ENCODE measurements around the gene RBP5. TPM values are rescaled to one million over a fixed set of nuclear protein-coding genes. Genes with fewer than 3 reads are reported as not detected.
A peak's percentile ranks its signal among the peaks of the same experiment; 100 is the strongest.

Gene RBP5
- total and polyA plus RNA-seq, 9 of the 15 experiments (the other 6 are each of a cell fraction or from before 2014, with no cell fraction given): 8.6 to 22.5 (median 11.4) TPM

DNA sequence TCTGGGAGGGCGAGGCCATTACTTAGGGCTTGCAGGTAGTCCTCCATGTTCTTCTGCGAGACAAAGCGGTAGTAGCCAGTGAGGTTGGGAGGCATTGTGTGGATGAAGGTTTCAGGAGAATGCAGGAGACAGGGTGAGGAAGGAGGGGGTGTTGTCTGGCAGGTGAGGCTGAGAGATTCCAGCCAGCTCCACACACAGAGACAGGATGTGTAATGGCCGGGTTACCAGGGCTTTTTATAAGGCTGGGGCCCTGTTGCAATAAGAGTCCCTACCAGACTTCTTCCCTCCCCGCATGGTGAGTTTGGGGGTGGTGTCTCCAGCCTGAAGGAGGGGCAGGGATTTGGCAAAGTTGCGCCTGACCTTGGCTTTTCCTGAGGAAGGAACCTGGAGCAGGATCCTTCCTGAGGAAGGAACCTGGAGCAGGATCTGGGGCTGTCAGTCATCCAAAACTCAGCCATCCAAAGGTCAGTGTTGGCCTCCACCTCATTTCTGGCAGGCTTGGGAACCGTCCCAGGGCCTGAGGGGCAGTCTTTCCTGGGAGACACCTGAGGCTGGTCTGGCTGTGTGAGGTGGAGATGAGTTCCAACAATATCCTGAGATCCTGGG, at the start of gene RBP5 (continued):
- TF ChIP-seq ZBTB7A (IDR thresholded peaks at IDR 0.05; ENCODE audit: borderline replicate concordance, control insufficient read depth, low read depth, low read length) (0 out of 2 replicates have a peak, but pooled peaks have one; percentile 34), TEAD4 (IDR thresholded peaks at IDR 0.05; ENCODE audit: low read length) (0 out of 2 replicates have a peak, but pooled peaks have one; percentile 8), TEAD4 (CRISPR knock-in tag; IDR thresholded peaks at IDR 0.05; ENCODE audit: borderline replicate concordance) (no peak), HSF4 (CRISPR knock-in tag; IDR thresholded peaks at IDR 0.05; ENCODE audit: borderline replicate concordance) (no peak), UBTF (IDR thresholded peaks at IDR 0.05; ENCODE audit: borderline replicate concordance in 1 of 2, low read depth in 2 of 2, low read length in 2 of 2) (peak in 1 of 2 experiments; percentile 60; a peak in 1 of 4 replicates), MCM5 (IDR thresholded peaks at IDR 0.05; ENCODE audit: low read depth) (no peak), CHD4 (IDR thresholded peaks at IDR 0.05; ENCODE audit: insufficient read depth, insufficient replicate concordance, low read depth, low read length, poor library complexity, severe bottlenecking) (no peak), NFIC (IDR thresholded peaks at IDR 0.05) (peak; percentile 41), MLLT1 (IDR thresholded peaks at IDR 0.05) (0 out of 4 replicates have a peak, but pooled peaks have one; percentile 14 to 15)
- TF ChIP-seq, protein P1, sequence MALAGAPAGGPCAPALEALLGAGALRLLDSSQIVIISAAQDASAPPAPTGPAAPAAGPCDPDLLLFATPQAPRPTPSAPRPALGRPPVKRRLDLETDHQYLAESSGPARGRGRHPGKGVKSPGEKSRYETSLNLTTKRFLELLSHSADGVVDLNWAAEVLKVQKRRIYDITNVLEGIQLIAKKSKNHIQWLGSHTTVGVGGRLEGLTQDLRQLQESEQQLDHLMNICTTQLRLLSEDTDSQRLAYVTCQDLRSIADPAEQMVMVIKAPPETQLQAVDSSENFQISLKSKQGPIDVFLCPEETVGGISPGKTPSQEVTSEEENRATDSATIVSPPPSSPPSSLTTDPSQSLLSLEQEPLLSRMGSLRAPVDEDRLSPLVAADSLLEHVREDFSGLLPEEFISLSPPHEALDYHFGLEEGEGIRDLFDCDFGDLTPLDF (CRISPR knock-in tag; IDR thresholded peaks at IDR 0.05): no peak
- TF ChIP-seq, protein P2, sequence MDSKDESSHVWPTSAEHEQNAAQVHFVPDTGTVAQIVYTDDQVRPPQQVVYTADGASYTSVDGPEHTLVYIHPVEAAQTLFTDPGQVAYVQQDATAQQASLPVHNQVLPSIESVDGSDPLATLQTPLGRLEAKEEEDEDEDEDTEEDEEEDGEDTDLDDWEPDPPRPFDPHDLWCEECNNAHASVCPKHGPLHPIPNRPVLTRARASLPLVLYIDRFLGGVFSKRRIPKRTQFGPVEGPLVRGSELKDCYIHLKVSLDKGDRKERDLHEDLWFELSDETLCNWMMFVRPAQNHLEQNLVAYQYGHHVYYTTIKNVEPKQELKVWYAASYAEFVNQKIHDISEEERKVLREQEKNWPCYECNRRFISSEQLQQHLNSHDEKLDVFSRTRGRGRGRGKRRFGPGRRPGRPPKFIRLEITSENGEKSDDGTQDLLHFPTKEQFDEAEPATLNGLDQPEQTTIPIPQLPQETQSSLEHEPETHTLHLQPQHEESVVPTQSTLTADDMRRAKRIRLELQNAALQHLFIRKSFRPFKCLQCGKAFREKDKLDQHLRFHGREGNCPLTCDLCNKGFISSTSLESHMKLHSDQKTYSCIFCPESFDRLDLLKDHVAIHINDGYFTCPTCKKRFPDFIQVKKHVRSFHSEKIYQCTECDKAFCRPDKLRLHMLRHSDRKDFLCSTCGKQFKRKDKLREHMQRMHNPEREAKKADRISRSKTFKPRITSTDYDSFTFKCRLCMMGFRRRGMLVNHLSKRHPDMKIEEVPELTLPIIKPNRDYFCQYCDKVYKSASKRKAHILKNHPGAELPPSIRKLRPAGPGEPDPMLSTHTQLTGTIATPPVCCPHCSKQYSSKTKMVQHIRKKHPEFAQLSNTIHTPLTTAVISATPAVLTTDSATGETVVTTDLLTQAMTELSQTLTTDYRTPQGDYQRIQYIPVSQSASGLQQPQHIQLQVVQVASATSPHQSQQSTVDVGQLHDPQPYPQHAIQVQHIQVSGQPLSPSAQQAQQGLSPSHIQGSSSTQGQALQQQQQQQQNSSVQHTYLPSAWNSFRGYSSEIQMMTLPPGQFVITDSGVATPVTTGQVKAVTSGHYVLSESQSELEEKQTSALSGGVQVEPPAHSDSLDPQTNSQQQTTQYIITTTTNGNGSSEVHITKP (IDR thresholded peaks at IDR 0.05; ENCODE audit: partially characterized antibody): peak; percentile 50
